Measurements from ENCODE around the gene ANKRD22.

Gene ANKRD22

DNA sequence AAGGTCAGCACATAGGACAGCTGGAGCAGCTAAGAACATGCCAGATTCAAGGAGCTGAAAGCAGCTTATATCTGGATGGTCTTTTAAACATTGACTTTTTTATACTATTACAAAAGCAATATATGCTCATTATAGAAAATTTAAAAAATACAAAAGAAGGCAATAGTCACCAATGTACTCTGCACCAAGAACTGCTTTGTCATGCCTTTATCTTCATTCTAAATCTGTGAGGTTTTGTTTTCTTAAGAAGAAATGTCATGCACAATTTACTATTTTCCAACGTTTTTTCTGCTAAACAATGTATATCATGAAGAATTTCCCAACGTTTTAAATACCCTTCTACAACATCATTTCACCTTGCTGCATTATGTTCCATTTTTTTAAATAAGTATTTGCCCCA is 46.3 kb downstream of the ANKRD22 start:
- no peak overlapping the region for H3K27ac ChIP-seq
- H3K36me3 ChIP-seq, result no peaks in the 10 kb centered on the region
- TF ChIP-seq CTCF (IDR thresholded peaks at IDR 0.05), result no peak
- H3K27me3 ChIP-seq, result peaks cover 25% of the 10 kb centered on the region
- no peak overlapping the region for H3K4me3 ChIP-seq (ENCODE audit: low read depth in 1 of 2, low read length in 1 of 2)
- no peaks in the 10 kb centered on the region for H3K4me1 ChIP-seq (ENCODE audit: control insufficient read depth in 1 of 2, insufficient read depth in 1 of 2, low read depth in 1 of 2, low read length in 1 of 2)
- no peaks in the 10 kb centered on the region for H3K9me3 ChIP-seq

GRCh38 chr10:88804083-88804812 is 47.4 kb downstream of the ANKRD22 start:
- no peaks in the 10 kb centered on the region for H3K4me1 ChIP-seq (ENCODE audit: control insufficient read depth in 1 of 2, insufficient read depth in 1 of 2, low read depth in 1 of 2, low read length in 1 of 2)
- no peaks in the 10 kb centered on the region for H3K36me3 ChIP-seq
- H3K9me3 ChIP-seq, result no peaks in the 10 kb centered on the region
- peaks cover 36% of the 10 kb centered on the region for H3K27me3 ChIP-seq
- H3K27ac ChIP-seq, result no peak overlapping the region
- H3K4me3 ChIP-seq (ENCODE audit: low read depth in 1 of 2, low read length in 1 of 2), result no peak overlapping the region
- no peak for TF ChIP-seq CTCF (IDR thresholded peaks at IDR 0.05)

DNA sequence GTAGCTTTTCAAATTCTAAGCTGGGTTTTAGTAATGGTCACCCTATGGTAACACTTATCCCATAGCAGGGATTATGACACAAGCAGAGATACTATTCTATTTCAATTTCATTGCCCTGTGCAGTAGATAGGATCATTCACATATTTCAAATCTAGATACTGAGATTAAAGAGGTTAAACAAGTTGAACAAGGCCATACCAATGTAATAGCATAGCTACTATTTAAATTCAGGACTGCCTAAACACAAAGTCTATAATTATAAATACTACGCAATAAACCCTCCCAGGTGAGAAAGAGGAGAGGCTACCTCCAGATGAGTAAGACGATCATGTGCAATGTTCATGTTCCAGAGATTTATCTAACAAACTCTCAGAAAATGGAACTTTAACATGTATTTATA is 48.0 kb downstream of the ANKRD22 start:
- TF ChIP-seq CTCF (IDR thresholded peaks at IDR 0.05), result no peak
- Histone ChIP-seq H3K4me3 (ENCODE audit: low read depth in 1 of 2, low read length in 1 of 2) (no peak overlapping the region), H3K4me1 (ENCODE audit: control insufficient read depth in 1 of 2, insufficient read depth in 1 of 2, low read depth in 1 of 2, low read length in 1 of 2) (no peaks in the 10 kb centered on the region), H3K27me3 (peaks cover 41% of the 10 kb centered on the region), H3K27ac (no peak overlapping the region), H3K9me3 (no peaks in the 10 kb centered on the region), H3K36me3 (no peaks in the 10 kb centered on the region)

DNA sequence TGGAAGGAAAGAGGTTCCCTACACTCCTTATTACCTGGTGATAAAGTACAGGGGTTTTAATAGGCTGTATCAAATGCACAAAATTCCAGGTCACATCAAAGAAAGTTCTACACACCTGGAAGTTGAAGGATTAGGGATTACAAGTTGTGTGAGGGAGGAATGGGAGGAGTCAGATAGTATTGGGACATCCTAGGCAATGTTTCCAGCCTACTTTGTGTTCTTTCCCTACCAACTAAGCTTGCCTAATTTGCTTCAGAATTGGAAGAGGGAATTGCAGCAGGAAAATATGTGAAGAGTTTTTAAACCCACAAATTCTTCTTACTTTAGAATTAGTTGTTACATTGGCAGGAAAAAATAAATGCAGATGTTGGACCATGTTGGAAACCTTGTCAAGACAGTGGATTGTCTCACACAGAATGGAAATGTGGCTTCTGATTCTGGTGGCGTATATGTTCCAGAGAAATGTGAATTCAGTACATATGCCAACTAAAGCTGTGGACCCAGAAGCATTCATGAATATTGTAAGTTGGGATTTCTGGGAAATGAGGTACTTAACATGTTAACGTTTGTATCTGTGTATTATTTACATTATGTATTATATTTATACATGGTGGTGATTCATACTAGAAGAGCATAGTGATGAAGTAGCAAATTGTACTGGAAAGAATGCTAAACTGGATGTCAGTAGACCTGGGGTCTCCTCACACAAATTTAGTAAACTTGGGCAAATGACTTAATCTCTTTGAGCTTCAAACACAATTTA is 48.9 kb downstream of the ANKRD22 start, which contains the start of gene LIPM:
LIPM (plus strand) TSS at position 208 of the 763 bp plus-strand sequence; CDS start at position 375, 167 bp downstream.
- H3K27ac ChIP-seq, result no peak within 1 kb of the TSS
- H3K4me3 ChIP-seq (ENCODE audit: low read depth in 1 of 2, low read length in 1 of 2), result no peak within 1 kb of the TSS
- no peaks in the 10 kb centered on the region for H3K36me3 ChIP-seq
- no peak for TF ChIP-seq CTCF (IDR thresholded peaks at IDR 0.05)
- no peaks in the 10 kb centered on the region for H3K4me1 ChIP-seq (ENCODE audit: control insufficient read depth in 1 of 2, insufficient read depth in 1 of 2, low read depth in 1 of 2, low read length in 1 of 2)
- no peaks in the 10 kb centered on the region for H3K9me3 ChIP-seq
- peaks cover 51% of the 10 kb centered on the region for H3K27me3 ChIP-seq

DNA sequence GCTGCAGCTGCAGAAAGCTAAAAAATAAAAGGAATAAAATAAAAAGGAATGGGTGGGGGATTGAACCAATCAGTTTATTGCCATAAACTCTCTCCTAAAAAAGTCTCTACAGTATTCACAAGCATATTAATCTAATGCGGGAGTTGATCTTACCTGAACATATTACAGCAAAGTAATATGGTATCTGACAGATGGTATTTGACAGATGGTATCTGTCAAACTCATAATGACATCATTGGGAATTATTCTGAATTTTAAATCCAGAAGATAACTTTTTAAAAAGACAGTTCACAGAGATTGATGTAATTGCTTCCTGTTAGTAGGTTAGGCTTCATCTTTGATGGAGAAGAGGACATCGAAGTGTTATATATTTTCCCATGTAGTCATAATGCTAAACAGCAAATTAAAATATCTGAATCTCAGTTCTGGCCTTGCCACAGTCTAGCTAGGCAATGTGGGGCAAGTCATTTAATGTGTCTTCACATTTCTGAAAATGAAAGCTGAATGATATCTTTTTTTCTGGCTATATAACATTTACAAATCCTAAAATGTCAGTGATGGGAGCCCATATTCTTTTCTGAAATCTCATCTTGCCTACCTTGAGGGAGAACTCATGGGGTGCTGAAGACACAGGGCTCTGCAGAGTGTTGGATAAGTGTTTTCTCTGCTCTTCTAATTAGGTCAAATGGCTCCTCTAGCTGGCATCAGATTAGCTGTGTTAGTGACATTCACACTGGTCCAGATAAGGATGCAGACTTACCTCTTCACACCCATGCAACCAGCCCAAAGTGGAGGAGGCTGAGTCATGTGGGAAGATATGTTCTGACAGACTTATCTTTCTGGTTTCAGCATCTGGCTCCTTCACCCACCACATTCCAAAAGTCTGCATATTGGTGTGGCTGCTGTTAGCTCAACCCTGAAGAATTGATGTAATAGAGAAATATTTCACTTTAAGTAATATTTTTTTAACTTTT is 51.2 kb downstream of the ANKRD22 start:
- H3K9me3 ChIP-seq, result no peaks in the 10 kb centered on the region
- no peaks in the 10 kb centered on the region for H3K36me3 ChIP-seq
- H3K27ac ChIP-seq, result no peak overlapping the region
- no peak for TF ChIP-seq CTCF (IDR thresholded peaks at IDR 0.05)
- no peaks in the 10 kb centered on the region for H3K4me1 ChIP-seq (ENCODE audit: control insufficient read depth in 1 of 2, insufficient read depth in 1 of 2, low read depth in 1 of 2, low read length in 1 of 2)
- peaks cover 73% of the 10 kb centered on the region for H3K27me3 ChIP-seq
- H3K4me3 ChIP-seq (ENCODE audit: low read depth in 1 of 2, low read length in 1 of 2), result no peak overlapping the region
